ENCODE results near the gene HOXB3.
"Not testable (repeated sequence)": the region's sequence is repeated elsewhere in the genome, so short reads cannot be mapped to it uniquely, and the experiment has no call there.

The HOXB3 gene

DNA sequence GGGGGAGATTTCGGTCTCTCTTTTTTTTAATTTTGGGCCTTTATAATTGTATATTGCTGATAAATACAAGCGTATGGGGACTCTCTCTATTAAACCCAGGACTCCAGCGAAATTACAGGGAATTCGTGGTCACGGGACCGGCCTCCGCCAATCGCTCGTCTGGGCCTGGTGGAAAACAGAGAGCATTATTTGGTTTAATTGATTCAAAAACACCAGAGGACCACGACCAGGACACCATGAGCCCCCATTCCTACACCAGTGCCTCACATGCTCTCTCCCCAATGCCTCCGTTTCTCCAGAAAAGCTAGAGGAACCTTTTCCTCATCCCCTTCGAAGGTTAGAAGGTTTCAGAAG, 45.0 kb downstream of the HOXB3 start, which contains the start of gene HOXB2:
HOXB2 (minus strand) TSS at position 88 of the 354 bp plus-strand sequence. CDS start 198 bp downstream, outside the sequence.
- no peak for DNase-seq (ENCODE audit: low spot score)

DNA sequence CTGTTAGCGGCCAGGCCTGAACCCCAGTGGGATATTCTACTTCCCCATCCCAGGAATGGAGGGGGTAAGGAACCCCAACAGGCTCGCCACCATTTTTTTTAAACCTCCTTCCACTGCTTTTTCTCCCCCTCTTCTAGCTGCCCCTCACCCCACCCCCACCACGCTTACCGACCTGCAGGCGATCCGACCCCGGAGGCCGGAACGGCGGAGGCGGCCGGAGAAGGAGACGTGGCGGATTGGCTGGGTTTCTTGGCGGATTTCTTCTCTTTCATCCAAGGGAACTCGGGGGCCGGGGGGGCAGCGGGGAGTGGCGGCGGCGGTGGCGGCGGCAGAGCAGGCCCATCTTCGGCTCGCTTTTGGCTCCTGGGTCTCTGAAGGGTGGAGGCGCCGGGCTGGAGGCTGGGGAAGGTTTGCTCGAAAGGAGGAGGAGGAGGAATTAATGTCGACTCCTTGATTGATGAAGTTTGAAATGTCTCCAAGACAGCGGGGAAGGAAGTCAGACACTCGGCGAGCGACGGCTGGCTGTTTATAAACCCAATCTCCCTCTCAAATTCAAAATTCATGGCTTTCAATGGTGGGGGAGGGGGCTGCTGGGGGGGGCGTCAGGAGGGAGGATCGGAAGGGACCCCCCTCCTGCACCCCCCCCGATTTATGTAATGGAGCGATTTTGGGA, 45.6 kb downstream of the HOXB3 start:
- DNase-seq (ENCODE audit: low spot score) = no peak

DNA sequence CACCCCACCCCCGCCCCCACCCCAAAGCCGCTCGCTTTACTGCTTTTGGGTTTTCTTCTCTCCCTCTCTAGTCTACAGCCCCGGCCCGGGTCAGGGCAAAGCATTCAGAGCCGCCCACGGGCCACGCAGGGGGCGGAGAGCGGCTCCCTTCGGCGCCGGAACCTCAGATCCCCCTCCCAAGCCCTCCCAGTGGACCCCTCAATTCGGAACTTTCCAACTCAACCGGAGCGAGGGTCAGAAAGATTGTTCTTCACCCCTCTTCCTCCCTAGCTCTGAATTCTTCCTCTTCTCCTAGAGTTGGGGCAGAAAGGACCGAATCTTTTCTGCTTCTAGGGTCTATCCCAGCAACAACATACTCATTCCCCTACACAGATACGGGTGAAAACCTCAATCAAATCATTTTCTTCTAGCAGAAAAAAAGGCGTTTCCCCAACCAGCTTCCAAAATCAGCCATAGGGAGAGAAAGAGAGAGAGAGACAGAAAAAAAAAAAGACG, 46.1 kb downstream of the HOXB3 start:
- no peak for DNase-seq (ENCODE audit: low spot score)

DNA sequence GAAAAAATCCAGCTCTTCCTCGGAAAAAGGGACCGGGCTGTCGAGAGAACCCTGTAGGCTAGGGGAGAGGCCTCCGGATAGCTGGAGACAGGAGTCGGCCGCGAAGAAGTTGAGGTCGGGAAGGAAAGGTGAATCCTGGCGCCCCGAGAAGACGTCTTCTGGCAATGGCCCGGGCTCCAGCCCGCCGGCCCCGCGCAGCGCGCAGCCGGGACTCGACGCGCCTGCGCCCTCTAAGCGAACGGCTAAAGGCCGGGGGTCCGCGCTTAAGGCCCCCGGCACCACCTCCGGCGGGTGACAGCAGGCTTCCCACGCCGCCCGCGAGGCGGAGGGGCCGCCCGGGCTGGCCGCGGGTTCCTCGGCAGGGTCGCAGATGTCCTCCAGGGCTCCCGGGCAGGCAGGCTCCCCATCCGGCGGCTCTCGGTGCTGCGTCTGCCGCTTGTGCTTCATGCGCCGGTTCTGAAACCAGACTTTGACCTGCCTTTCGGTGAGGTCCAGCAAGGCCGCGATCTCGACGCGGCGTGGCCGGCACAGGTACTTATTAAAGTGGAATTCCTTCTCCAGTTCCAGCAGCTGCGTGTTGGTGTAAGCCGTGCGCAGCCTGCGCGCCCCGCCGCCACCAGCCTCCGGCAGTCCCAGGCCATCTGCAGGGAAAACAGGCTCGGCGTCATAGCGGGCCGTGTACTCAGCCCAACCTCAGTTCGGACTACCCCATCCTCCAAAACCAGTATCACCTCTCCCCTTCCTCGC, 46.8 kb downstream of the HOXB3 start:
- no peak for DNase-seq (ENCODE audit: low spot score)

DNA sequence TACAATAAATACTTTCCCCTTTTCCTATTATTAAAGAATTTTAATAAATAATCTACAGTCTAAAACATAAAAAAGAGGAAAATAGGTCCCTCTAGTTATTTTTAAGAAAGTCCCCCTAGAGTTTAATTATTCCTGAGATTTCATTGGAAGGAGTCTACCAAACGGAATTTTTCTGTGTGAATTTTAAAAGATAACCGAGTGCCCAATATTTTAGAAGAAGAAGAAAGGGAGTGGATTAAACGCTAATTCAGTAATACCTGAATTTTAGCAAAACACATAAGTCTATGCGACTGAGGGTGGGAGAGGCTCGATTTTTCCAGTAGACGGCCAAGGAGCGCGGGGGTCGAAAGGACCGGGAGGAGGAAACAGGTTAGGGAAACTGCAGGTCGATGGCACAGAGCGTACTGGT, 47.3 kb downstream of the HOXB3 start:
- no peak for DNase-seq (ENCODE audit: low spot score)

DNA sequence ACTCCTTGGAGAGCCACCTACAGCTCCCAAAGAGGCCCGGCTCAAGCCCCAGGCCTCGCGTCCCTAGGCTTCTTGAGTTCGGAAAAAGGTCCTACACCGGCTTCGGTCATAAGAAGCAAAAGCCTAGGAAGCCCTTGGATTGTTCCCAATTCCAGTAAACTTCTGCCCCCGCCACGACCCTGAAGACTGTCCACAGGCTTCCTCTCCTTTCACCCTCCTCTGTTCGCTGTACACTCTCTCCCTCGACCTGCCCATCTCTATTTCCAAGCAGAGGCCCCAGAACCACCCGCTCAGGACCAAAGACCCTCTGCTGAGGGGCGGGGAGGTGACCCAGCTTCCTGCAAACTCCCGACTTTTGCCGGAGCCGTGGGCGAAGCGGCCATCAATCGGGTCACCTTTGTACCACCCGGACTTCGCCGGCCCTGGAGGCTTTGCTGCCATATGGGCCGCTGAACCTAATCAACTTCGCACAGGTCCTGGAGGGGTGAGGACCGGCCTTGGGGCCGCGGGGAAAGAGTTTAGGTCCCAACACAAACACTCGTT, 47.9 kb downstream of the HOXB3 start:
- DNase-seq (ENCODE audit: low spot score) = no peak

DNA sequence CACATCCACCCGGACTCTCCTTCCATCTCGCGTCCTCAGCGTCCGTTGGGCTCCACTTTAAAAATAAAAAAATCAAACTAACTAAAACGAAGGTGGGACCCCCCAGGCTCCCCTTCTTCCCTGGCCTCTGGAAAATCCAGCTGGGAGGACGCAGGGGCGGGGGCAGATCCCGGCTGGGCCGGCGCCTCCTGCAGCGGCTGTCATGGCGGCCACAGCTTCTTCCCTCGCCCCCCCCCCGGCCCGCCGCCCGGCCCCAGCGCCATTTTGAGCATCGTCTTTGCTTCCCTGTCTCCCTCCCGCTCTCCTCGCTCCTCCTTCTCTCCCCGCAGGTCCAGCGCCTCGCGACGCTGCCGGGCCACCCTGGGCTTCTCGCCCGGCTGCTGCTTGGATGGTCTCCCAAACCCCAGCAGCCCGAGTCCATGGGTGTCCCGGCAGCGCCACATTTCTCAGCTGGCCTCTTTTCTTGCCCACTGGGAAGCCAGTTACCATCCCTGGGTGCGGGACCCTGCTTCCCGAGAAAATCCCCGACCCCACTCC, 48.4 kb downstream of the HOXB3 start:
- DNase-seq (ENCODE audit: low spot score) = no peak

DNA sequence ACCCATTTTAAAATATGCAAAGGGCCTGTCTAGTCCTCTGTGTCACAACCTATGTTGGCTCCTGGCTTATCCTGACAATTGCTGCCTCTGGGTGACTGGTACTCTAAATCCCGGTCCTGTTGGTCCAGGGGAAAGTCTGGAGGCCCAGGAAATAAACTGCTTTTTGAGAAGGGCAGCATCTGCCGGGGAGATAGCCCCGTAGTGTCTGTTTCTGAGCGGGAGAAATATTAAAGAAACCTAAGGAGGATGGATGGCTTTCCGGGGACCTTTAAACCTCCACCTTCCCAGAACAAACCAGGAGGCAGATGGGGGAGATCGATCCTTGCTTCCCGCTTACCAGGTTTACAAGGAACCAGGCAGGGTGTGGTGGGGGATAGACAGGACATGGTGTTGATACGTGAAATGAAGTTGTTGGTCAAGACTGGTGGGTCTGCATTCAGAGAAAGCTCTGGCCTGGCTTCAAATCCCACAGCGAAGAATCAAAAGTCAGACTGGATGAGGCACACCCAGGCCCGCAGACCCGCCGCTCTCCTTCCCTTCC, 48.9 kb downstream of the HOXB3 start:
- DNase-seq (ENCODE audit: low spot score) = no peak

DNA sequence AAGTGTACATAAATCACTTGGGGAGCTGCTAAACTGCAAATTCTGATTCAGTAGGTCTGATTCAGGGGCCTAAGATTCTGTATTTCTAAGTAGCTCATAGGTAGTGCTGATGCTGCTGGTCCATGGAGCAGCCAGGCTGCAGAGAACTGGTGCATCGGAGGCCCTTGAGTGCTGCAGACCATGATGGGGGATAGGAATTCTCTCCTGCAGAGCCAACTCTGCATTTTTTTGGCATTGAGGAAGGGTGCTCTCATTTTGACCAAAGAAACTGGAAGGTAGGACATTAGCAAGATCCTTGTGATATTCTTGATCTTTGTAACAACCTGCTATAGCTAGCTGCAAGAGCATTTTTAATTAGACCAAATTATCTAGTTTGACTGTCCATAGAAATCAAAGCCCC, 49.8 kb downstream of the HOXB3 start:
- no peak for DNase-seq (ENCODE audit: low spot score)

DNA sequence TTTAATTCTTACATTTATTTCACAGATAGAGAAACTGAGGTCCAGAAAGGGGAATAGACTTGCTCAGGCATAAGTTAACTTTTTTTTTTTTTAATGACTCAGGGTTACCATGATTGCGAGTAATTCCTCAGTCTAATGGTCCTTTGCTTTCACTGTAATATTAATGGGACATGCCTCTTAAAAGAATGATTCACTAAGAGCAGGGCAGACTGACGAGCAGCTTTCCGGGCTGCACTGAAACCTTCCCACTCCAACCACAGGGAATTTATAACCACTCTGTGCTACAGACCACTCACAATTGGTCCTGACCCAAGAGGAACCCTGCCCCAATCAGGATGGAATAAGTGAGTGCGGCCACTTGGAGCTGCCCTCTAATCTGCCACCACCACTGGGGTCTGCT, 50.9 kb downstream of the HOXB3 start:
- DNase-seq (ENCODE audit: low spot score) = no peak

DNA sequence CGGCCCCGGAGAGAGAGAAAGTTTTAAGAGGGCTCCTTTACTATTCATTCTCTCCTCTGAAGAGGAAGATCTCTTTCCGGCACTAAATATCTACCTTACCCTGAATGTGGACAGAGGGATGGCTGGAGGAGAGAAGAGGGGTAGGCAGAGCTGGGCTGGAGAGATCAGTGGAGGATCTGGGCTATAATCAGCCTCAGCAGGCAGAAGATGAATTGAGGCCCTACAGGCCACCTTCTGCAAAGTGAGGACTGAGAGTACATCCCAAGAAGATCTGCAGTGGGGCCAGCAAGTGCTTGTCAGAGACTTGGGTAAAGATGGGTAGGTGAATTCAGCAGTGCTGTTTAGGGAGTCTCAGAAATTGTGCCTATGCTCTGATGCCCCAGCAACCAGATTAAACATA, 52.7 kb downstream of the HOXB3 start:
- DNase-seq (ENCODE audit: low spot score) = no peak

DNA sequence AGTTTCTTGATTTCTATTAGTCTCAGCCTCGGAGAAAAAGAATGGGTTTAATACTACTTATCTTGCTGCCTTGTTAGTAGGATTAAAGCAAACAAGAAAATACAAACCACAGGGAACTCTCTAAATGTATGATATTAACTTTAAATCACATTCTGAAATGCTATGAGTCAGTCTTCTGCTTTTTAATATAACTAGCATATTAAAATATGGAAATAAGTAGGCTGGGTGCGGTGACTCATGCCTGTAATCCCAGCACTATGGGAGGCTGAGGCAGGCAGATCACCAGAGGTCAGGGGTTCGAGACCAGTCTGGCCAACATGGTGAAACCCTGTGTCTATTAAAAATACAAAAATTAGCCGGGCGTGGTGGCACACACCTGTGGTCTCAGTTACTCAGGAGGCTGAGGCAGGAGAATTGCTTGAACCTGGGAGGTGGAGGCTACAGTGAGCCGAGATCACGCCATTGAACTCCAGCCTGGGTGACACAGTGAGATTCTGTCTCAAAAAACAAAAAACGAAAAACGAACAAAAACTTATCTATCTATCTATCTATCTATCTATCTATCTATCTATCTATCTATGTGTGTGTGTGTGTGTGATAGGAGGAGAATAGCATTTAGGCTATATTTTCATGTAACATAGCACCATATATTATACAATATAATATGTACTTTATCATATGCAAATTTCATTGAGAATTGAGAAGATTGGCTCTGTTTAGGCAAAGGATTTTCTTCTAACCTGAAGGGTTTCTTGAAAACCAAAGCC, 54.1 kb downstream of the HOXB3 start:
- not testable (repeated sequence) for DNase-seq (ENCODE audit: low spot score)

DNA sequence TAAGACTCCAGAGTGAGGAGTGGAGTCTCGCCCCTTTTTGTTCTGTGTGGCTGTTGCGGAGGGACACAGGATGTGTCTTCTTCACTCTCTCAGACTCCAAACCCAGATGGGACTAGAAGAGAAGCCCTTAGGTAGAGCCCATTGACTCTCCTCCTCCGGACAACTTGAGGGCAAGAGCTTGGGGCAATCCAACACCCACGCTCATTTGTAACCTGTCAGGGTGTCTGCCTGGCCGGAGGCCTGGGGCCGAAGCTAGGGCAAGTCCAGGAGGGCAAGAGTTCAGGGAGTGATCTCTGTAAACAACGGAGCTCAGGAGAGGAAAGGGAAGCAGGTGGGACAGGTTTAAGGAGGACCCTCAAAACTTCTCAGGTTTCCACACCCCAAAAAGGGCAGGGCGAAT, 57.8 kb downstream of the HOXB3 start:
- no peak for DNase-seq (ENCODE audit: low spot score)

DNA sequence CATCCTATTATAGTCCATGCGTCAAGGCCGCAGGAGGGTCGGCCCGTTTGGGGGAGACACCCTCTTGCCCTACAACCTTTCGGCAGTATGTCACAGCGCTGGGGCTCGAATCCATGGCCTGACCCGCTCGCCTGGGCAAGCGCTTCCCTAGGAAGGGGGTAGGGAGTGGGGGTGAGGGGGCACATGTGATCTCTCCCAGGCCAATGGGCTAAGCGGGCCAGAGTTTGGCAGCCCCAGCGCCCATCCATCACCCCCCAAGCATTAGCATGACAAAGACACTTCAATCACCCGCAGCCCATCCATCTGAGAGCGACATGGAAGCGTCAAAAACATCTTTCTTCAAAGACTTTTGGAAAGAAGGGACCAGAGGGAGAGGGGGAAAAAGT, 59.2 kb downstream of the HOXB3 start, which contains the start of gene HOXB1:
HOXB1 (minus strand) TSS at position 125 of the 386 bp plus-strand sequence; CDS start at position 18, 107 bp downstream.
- no peak for DNase-seq (ENCODE audit: low spot score)

DNA sequence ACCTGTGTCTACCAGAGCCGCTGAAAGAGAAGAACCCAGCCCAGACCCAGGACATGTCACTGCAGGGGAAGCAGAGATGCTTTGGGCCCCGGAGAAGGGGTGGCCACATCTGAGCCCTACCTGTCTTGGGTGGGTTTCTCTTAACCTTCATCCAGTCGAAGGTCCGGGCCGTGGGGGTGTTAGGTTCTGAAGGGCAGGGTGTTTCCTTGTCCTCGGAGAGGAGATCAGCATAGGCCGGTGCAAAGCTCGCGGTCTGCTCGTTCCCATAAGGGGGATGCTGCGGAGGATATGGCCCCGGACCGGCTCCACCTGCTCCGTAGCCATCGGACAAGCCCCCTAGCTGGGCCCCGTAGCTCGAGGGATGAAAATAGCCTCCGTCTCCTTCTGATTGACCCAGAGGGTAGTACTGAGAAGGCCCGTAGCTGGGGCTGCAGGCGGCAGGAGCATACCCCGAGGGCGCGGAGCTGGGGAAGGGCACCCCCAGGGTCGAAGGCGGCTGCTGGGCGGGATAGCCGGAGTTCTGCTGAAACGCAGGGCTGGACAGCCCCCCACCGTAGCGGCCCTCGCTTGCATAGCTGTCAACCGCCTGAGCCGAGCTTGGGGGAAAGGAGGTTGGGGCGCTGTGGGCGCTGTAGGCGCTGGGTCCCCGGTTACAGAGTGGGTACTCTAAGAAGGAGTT, 59.7 kb downstream of the HOXB3 start:
- DNase-seq (ENCODE audit: low spot score) = no peak

DNA sequence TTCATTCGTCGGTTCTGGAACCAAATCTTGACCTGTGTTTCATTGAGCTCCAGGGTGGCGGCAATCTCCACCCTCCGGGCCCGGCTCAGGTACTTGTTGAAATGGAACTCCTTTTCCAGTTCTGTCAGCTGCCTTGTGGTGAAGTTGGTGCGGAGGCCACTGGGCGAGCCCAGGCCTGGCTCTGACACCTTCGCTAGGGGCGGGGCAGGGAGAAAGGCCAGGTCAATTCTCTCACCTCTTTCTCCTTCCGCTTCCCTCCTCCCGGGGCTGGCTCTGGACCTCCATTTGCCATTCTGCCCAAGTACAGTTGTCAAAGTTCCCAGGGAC, 60.4 kb downstream of the HOXB3 start:
- DNase-seq (ENCODE audit: low spot score) = no peak

DNA sequence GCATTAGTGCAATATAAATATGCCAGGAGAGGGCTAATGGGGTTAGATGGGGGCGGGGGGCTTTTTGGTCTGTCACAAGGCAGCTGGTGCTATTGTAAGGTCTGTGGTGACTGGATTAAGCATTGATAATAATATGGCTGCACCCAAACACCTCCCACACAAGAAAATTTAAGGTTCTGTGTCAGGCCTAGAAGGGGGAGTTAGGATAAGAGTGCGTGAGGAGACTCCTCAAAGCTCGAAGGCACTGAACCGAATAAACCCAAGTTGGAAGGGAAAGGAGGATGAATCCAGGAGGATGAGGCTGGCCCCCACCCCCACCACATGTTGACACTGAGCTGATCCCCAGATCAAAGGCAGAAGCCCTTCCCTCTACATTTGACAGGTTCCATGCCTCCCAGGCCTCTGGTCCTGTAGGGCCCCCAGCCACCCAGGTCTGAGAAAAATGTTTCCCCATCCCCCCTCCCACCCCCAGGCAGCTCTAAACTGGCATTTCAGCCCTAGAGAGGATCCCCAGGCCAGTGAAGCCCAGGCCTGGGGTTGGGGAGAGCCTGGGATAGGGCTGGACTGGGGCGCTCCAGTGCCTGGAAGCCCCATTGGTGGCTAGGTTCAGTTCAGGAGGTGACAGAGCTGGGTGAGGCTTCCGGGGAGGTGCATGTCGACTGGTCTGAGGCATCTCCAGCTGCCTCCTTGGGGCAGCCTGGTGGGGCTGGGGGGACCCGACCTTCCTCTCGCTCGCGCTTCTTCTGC, 60.9 kb downstream of the HOXB3 start:
- DNase-seq (ENCODE audit: low spot score) = no peak

DNA sequence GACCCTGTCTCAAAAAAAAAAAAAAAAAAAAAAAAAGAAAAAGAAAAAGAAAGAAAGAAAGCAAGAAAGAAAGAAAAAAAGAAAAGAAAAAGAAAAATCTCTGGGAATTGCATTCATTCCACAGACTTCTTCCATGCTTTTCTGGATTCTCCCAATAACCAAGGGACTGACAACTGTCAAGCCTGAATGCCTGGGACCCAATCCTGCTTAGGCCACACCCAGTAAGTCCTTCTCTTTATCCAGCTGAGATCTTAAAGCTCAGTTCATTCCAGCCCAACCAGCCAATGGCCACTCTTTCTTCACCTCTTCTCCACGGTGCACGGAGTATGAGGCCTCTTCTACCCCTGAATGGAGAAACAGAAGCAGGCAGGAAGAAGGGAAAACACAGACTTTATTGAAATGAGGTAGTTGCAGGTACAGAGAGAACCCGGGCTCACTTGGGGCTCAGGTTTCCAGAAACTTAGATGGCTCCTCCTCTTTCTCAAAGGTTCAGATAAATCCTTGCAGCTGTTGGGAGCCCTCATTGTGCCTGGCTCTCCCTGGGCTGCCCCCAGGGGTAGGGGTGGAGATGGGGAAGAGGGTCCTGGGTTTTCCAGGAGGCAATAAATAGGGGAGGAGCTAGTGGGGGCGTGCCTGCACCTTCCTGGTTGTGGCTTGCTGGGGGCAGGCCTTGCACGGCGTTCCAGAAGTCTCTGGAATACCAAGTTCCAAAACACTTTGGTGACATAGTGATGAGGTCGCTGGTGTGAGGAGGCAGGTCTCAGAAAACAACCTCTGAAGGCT, 61.7 kb downstream of the HOXB3 start:
- no peak for DNase-seq (ENCODE audit: low spot score)

DNA sequence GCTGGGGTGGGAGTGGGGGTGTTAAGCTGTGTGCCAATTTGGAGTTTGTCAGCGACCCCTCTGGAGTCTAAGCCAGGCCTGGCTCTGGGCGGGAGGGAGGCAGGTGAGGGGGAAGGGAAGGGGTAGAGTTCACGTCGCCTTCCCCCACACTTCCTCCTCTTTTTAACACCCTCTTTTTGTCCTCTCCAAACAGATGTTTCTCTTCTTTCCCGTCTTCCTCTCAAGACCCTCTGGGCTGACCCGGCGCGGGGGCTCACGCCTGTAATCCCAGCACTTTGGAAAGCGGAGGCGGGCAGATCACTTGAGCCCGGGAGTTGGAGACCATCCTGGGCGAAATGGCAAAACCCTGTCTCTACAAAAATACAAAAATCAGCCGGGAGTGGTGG, 62.5 kb downstream of the HOXB3 start:
- no peak for DNase-seq (ENCODE audit: low spot score)

Data from HuH-7.5 (cell line).